Measurements from ENCODE around the gene VDAC2.

DNA sequence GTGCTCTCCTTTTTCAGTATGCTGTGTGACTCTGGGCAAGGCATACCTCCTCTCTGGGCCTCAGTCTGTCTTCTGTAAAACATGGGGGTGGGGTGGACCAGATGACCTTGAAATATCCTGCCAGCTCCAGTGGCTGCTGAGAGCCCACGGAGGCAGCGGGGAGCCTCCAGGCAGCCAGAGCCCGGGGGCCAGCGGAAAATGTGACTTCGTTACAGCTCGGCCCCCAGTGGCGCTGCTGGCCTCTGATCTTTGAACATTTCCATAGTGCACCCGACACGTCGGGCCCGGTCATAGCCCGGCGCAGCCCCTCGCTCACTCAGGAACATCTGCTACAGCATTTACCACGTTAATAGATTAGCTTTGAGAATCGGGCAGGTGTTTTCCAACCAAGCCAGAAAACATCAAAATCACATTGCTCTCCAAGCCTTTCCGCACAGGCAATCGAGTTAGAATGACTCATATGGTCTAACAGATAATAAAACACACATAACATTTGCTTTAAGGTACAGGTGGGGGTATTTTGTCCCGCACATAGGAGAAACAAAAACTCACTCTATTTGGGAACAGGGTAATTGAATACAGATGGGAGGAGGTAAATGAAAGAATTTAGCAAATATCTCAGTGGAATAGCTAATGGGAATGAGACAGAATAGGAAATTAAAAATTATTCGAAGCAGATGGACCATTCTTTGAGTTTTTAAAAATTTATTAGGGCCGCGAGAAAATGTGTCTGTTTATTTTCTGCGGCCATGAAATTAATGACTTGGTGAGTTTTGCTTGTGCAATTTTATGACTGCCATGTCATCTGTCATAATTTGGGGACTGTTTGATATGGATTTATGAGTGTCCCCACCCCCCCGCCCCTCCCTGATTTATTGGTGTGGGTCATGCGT is 51.5 kb downstream of the VDAC2 start:
- TF ChIP-seq, protein P1, sequence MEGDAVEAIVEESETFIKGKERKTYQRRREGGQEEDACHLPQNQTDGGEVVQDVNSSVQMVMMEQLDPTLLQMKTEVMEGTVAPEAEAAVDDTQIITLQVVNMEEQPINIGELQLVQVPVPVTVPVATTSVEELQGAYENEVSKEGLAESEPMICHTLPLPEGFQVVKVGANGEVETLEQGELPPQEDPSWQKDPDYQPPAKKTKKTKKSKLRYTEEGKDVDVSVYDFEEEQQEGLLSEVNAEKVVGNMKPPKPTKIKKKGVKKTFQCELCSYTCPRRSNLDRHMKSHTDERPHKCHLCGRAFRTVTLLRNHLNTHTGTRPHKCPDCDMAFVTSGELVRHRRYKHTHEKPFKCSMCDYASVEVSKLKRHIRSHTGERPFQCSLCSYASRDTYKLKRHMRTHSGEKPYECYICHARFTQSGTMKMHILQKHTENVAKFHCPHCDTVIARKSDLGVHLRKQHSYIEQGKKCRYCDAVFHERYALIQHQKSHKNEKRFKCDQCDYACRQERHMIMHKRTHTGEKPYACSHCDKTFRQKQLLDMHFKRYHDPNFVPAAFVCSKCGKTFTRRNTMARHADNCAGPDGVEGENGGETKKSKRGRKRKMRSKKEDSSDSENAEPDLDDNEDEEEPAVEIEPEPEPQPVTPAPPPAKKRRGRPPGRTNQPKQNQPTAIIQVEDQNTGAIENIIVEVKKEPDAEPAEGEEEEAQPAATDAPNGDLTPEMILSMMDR (conservative IDR thresholded peaks at IDR 0.05; ENCODE audit: low read length), result no peak
- TF ChIP-seq EZH2phosphoT487 (IDR thresholded peaks at IDR 0.05; ENCODE audit: borderline replicate concordance, low read depth, low read length), result no peak

Measured in OCI-LY7 (cell line).